Ovary (tissue), 9 donors: Measurements from ENCODE around the gene MAPK8IP1. TPM values are rescaled to one million over a fixed set of nuclear protein-coding genes. Genes with fewer than 3 reads are reported as not detected.

ENCODE experiments used
- DNase-seq, 5 donors: peaks; one replicate each; pipeline ENCODE4 v3.0.0-alpha.2; 2019 to 2020
- H3K27ac ChIP-seq, 2 donors: fragments of 200-600 bp; one replicate each; pipeline versions ENCODE4 v1.5.1 to v1.8.0; 2019 to 2022
- H3K27me3 ChIP-seq: fragments of 200-600 bp; one replicate; pipeline ENCODE4 v1.8.0; 2022
- H3K36me3 ChIP-seq: fragments of 200-600 bp; sonication (generic); one replicate; pipeline ENCODE4 v1.5.1; 2019
- H3K4me1 ChIP-seq: one replicate; pipeline ENCODE4 v1.8.1; 2013; ENCODE audit warnings: mild to moderate bottlenecking, moderate library complexity; ENCODE audit not compliant: insufficient read depth
- H3K4me3 ChIP-seq: fragments of 200-600 bp; sonication (generic); one replicate; pipeline ENCODE4 v1.5.1; 2017
- H3K9me3 ChIP-seq, 2 donors: fragments of 200-600 bp in 1 of 2; sonication (generic) in 1 of 2; one replicate each; pipeline versions ENCODE4 v1.5.1 to v1.8.1; 2013 to 2019; ENCODE audit warnings: mild to moderate bottlenecking in 1 of 2, moderate library complexity in 1 of 2
- CTCF ChIP-seq, 3 donors: fragments of 450-650 bp in 2 of 3; fragments of 200-600 bp in 1 of 3; IDR thresholded peaks; one replicate each; pipeline versions ENCODE4 v1.5.1 to v1.8.0; 2016 to 2022; ENCODE audit warnings: antibody characterized with exemption in 3 of 3, mild to moderate bottlenecking in 1 of 3
- EP300 ChIP-seq: sonication (generic); formaldehyde crosslinking; IDR thresholded peaks from one replicate; pipeline ENCODE4 v1.6.1; 2017; ENCODE audit warnings: antibody characterized with exemption
- POLR2A ChIP-seq: fragments of 450-650 bp; IDR thresholded peaks from one replicate; pipeline ENCODE4 v1.6.1; 2017; ENCODE audit warnings: antibody characterized with exemption, mild to moderate bottlenecking, moderate library complexity
- WGBS, 3 donors: extraction: QIAGEN DNeasy Blood & Tissue Kit in 1 of 3; methylation state at CpG; one replicate each; pipeline versions ENCODE4 v1.1.5 to v1.1.7; 2013 to 2017; 5-methylcytosine and 5-hydroxymethylcytosine counted together
- intact Hi-C, 4 donors: fragments of 100-400 bp; cut with DNase I; formaldehyde crosslinking; loops; one replicate each; pipeline versions ENCODE4 v1.11.0 to v1.15.1; 2022 to 2023
- polyA plus RNA-seq, 2 donors: library from polyadenylated mRNA; stranded (reverse); fragments of 200-250 nt in 1 of 2; fragments of 350-450 nt in 1 of 2; fragmentation: Illumina TruSeq in 1 of 2; extraction: RNeasy Lipid Tissue Mini Kit (QIAGEN cat#74804) in 1 of 2; gene quantifications; one replicate each; pipeline ENCODE4 v1.2.3, GENCODE V29; 2013 to 2014
- total RNA-seq, 7 donors: library from RNA; depleted of rRNA in 2 of 7; stranded (reverse); fragments of >200 nt in 2 of 7; fragmentation: NEBNext Ultra II Directional in 3 of 7; extraction: Animal tissue kit (Norgen Biotek cat#: 25700) in 3 of 7; gene quantifications; one replicate each; pipeline versions ENCODE4 v1.1.0 to v1.2.4, GENCODE V29; 2016 to 2023
- donor health status: DM: no; HTN: no; CAD: no; lungs with moderate emphysema.
- donor health status: DM: no; HTN: no; CAD: no.
- donor health status: Bipolar disorder and iron deficiency.
- donor health status: DM: yes; HTN: yes; CAD: no.
- donor health status: DM: no; HTN: no; CAD: no.
- donor health status: DM: yes; HTN: yes; CAD: no.

Gene MAPK8IP1
- total and polyA plus RNA-seq, 9 donors: 3.7 to 24.1 (median 14.4) TPM

DNA sequence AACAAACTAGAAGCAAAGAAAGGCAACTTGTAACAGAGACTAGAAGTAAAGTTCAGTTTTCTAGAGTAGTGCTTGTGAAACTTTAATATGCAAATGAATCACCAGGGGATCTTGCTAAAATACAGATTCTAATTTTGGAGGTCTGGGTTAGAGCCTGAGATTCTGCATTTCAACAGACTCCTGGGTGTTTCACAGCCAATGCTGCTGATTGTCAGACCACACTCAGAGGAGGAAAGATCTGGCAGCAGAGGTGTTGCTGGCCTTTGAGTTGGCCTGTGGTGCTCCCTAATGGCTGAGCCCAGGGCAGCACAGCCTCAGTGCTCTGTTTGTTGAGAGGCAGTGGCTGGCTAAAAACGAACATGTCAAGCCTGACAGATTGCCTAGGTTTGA, 32.7 kb upstream of the MAPK8IP1 start:
- intact Hi-C loops: loop anchor here in 1 of 4 donors (5.0 kb wide), 1 partner anchor 60 kb away; no protein-coding TSS in a partner anchor
- no peak for DNase-seq
- 43 to 52% (median 46%) methylated on average over 1 of the region's 1 CpG for WGBS, 3 donors
- H3K4me1 ChIP-seq: peaks cover 21% of the 10 kb centered on the region
- TF ChIP-seq CTCF (IDR thresholded peaks at IDR 0.05): no peak
- TF ChIP-seq EP300: no peak
- TF ChIP-seq POLR2A: no peak
- no peaks in the 10 kb centered on the region for H3K27me3 ChIP-seq
- H3K36me3 ChIP-seq: no peaks in the 10 kb centered on the region
- H3K27ac ChIP-seq: no peak overlapping the region
- no peak overlapping the region for H3K4me3 ChIP-seq
- H3K9me3 ChIP-seq: no peaks in the 10 kb centered on the region

DNA sequence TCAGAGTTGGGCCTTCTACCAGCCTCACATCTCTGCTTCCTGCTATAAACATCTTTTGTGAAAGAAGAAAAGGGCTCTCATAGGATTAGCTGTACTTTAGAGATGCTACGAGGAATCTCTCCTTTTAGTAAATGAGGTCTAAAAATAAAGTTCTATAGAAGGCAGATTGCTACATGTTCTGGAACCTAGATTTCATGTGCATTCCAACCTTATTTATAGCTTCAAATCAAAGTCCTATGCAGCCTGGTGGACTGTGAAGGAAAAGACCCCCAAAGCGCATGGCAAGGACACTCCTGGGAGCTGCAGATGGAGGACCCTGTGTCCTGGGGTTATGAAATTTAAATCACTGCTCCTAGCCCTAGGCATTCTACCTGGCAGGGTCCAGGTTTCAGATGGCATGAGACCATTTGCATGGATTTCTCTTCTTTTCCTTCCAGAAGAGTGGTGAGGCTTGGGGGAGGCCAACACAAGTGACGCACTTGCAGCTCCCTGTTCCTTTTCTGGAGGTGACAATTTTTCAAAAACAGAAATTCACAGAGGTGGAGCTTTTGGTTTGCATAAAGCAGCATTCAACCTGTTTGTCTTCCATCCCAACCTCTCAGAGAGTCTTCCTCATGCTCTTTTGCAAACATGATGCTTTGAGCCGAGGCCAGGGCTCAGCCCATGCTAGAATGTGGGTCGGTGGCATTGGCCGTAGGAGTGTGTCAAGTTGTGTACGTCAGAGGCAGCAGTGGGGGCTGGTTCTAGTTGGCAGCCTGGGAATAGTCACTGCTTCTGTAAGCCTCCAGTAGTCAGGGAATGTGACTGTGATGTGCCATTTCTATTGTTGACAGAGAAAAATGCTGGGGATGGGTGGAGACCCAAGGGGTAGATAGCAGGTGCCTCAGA, 31.9 kb upstream of the MAPK8IP1 start:
- no peak for DNase-seq
- no peaks in the 10 kb centered on the region for H3K27me3 ChIP-seq
- intact Hi-C loops: loop anchor here in 1 of 4 donors (5.0 kb wide), 1 partner anchor 59 kb away; no protein-coding TSS in a partner anchor
- no peak overlapping the region for H3K4me3 ChIP-seq
- TF ChIP-seq CTCF (IDR thresholded peaks at IDR 0.05) (no peak), POLR2A (no peak), EP300 (no peak)
- H3K4me1 ChIP-seq: peaks cover 26% of the 10 kb centered on the region
- 81 to 86% (median 86%) methylated on average over 7 of the region's 7 CpGs for WGBS, 3 donors
- H3K36me3 ChIP-seq: no peaks in the 10 kb centered on the region
- H3K27ac ChIP-seq: no peak overlapping the region
- H3K9me3 ChIP-seq: no peaks in the 10 kb centered on the region

DNA sequence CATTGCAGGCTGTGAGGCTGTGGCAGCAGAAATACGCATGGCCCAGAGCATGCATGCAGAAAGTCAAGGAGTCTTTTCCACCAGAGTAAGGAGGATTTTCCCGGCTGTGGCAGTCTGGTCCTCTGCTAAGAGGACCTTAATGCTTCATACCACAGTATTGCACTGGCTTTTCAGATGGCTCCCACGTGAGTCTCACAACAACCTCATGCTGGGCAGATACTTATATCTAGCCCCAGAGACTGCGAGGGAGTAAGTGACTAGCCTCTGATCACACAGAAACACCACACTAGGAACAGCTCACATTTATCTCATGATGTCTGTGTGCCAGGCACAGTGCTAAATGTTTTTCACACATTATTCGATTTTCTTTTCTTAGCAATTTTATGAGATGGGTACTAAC, 30.1 kb upstream of the MAPK8IP1 start:
- intact Hi-C loops: no loop called here
- Histone ChIP-seq H3K27ac (no peak overlapping the region), H3K36me3 (no peaks in the 10 kb centered on the region), H3K4me3 (no peak overlapping the region), H3K4me1 (peaks cover 35% of the 10 kb centered on the region), H3K9me3 (no peaks in the 10 kb centered on the region), H3K27me3 (no peaks in the 10 kb centered on the region)
- 71 to 79% (median 74%) methylated on average over 5 of the region's 5 CpGs for WGBS, 3 donors
- DNase-seq: no peak
- no peak for TF ChIP-seq CTCF (IDR thresholded peaks at IDR 0.05)
- TF ChIP-seq EP300: no peak
- TF ChIP-seq POLR2A: no peak

GRCh38 chr11:45856044-45856468, 29.4 kb upstream of the MAPK8IP1 start:
- WGBS, 3 donors: 56 to 78% (median 74%) methylated on average over 6 of the region's 6 CpGs
- H3K4me3 ChIP-seq: no peak overlapping the region
- no peaks in the 10 kb centered on the region for H3K27me3 ChIP-seq
- no peak for DNase-seq
- TF ChIP-seq EP300 (no peak), CTCF (IDR thresholded peaks at IDR 0.05) (no peak), POLR2A (no peak)
- intact Hi-C loops: no loop called here
- H3K9me3 ChIP-seq: no peaks in the 10 kb centered on the region
- H3K4me1 ChIP-seq: peaks cover 34% of the 10 kb centered on the region
- H3K27ac ChIP-seq: no peak overlapping the region
- H3K36me3 ChIP-seq: no peaks in the 10 kb centered on the region
